WTC11 (cell line): ENCODE results near the gene RITA1. TPM values are rescaled to one million over a fixed set of nuclear protein-coding genes. Genes with fewer than 3 reads are reported as not detected.

Experiments
- ATAC-seq: fragments of 200-7000 bp; cut with Tn5 transposase; 2 replicates; pipeline ENCODE4 v1.10.0; 2021; ENCODE audit warnings: mild to moderate bottlenecking, moderate library complexity
- CTCF ChIA-PET: fragments of 300-600 bp; sonication (Branson Sonifier 250); formaldehyde crosslinking; loops from one replicate; lab custom pipeline; 2021; ENCODE audit warnings: antibody characterized with exemption; lab: Charles Lee
- POLR2A ChIA-PET: fragments of 350-600 bp; sonication (Branson Sonifier 250); formaldehyde crosslinking; loops from one replicate; lab custom pipeline; 2021; ENCODE audit warnings: antibody characterized with exemption; lab: Charles Lee
- DNase-seq: peaks from one replicate; pipeline ENCODE4 v3.0.0; 2021; ENCODE audit warnings: low spot score
- H3K27ac Mint-ChIP-seq: 2 replicates; pipeline ENCODE4 v1.8.0; 2021; ENCODE audit warnings: mixed read lengths
- H3K27me3 Mint-ChIP-seq: 2 replicates; pipeline ENCODE4 v1.8.0; 2021; ENCODE audit warnings: low read depth, mild to moderate bottlenecking, moderate library complexity, mixed read lengths
- H3K36me3 Mint-ChIP-seq: 2 replicates; pipeline ENCODE4 v1.8.0; 2021; ENCODE audit warnings: mixed read lengths
- H3K4me1 Mint-ChIP-seq: 2 replicates; pipeline ENCODE4 v1.8.0; 2022; ENCODE audit warnings: mixed read lengths
- H3K4me3 Mint-ChIP-seq: 2 replicates; pipeline ENCODE4 v1.8.0; 2021; ENCODE audit warnings: mild to moderate bottlenecking, moderate library complexity, mixed read lengths
- H3K9me3 Mint-ChIP-seq: 2 replicates; pipeline ENCODE4 v1.8.0; 2021; ENCODE audit warnings: mixed read lengths
- ESRRA ChIP-seq: sonication (generic); formaldehyde crosslinking; IDR thresholded peaks from 2 replicates; pipeline ENCODE4 v1.8.1; 2022; ENCODE audit warnings: mild to moderate bottlenecking, missing genetic modification reagents, borderline replicate concordance
- GTF2I ChIP-seq: fragments of 250-450 bp; sonication (Bioruptor Pico); conservative IDR thresholded peaks from 2 replicates; pipeline ENCODE4 v1.4.0; 2021; ENCODE audit warnings: mild to moderate bottlenecking
- JUN ChIP-seq: sonication (generic); formaldehyde crosslinking; IDR thresholded peaks from 2 replicates; pipeline ENCODE4 v1.8.0; 2023; ENCODE audit warnings: mild to moderate bottlenecking, missing genetic modification reagents
- KAT7 ChIP-seq: sonication (generic); formaldehyde crosslinking; IDR thresholded peaks from 2 replicates; pipeline ENCODE4 v1.8.1; 2023; ENCODE audit warnings: missing genetic modification reagents, mild to moderate bottlenecking, borderline replicate concordance
- MYBL2 ChIP-seq: sonication (generic); formaldehyde crosslinking; IDR thresholded peaks from 2 replicates; pipeline ENCODE4 v1.8.1; 2023; ENCODE audit warnings: mild to moderate bottlenecking, moderate library complexity, missing genetic modification reagents
- NFATC4 ChIP-seq: fragments of 250-450 bp; sonication (Bioruptor Pico); IDR thresholded peaks from 2 replicates; pipeline ENCODE4 v1.9.0; 2021; ENCODE audit warnings: mild to moderate bottlenecking
- NFE2L1 ChIP-seq: sonication (generic); formaldehyde crosslinking; IDR thresholded peaks from 2 replicates; pipeline ENCODE4 v1.8.1; 2023; ENCODE audit warnings: missing genetic modification reagents
- PRDM15 ChIP-seq: sonication (generic); formaldehyde crosslinking; IDR thresholded peaks from 2 replicates; pipeline ENCODE4 v1.8.0; 2022; ENCODE audit warnings: missing genetic modification reagents
- SMAD3 ChIP-seq: sonication (generic); formaldehyde crosslinking; IDR thresholded peaks from 2 replicates; pipeline ENCODE4 v1.8.0; 2022; ENCODE audit warnings: missing genetic modification reagents, mild to moderate bottlenecking, borderline replicate concordance
- SOX15 ChIP-seq: fragments of 250-450 bp; sonication (Bioruptor Pico); IDR thresholded peaks from 2 replicates; pipeline ENCODE4 v1.9.0; 2021; ENCODE audit warnings: mild to moderate bottlenecking
- SP1 ChIP-seq: sonication (generic); formaldehyde crosslinking; conservative IDR thresholded peaks from 2 replicates; pipeline ENCODE4 v1.8.1; 2022; ENCODE audit warnings: missing genetic modification reagents
- STAT6 ChIP-seq: sonication (generic); formaldehyde crosslinking; conservative IDR thresholded peaks from 2 replicates; pipeline ENCODE4 v1.8.1; 2023; ENCODE audit warnings: mild to moderate bottlenecking, low read depth, missing genetic modification reagents, moderate library complexity
- ZNF121 ChIP-seq: sonication (generic); formaldehyde crosslinking; IDR thresholded peaks from 2 replicates; pipeline ENCODE4 v1.8.0; 2023; ENCODE audit warnings: missing genetic modification reagents
- ZNF138 ChIP-seq: sonication (generic); formaldehyde crosslinking; conservative IDR thresholded peaks from 2 replicates; pipeline ENCODE4 v1.8.1; 2022; ENCODE audit warnings: mild to moderate bottlenecking, moderate library complexity, missing genetic modification reagents
- ZNF317 ChIP-seq: sonication (generic); formaldehyde crosslinking; IDR thresholded peaks from 2 replicates; pipeline ENCODE4 v1.8.1; 2023; ENCODE audit warnings: low read depth, mild to moderate bottlenecking, moderate library complexity, missing genetic modification reagents, borderline replicate concordance
- total RNA-seq: library from RNA; stranded (reverse); gene quantifications from 3 replicates; pipeline ENCODE4 v1.2.3, GENCODE V29; 2021
- TF ChIP-seq, protein P1 (sequence below): fragments of 250-450 bp; sonication (Bioruptor Pico); IDR thresholded peaks from 2 replicates; pipeline ENCODE4 v1.9.0; 2021; ENCODE audit warnings: mild to moderate bottlenecking
- TF ChIP-seq, protein P2 (sequence below): sonication (generic); formaldehyde crosslinking; IDR thresholded peaks from 2 replicates; pipeline ENCODE4 v1.8.0; 2023; ENCODE audit warnings: missing genetic modification reagents
- TF ChIP-seq, protein P3 (sequence below): fragments of 250-450 bp; sonication (Bioruptor Pico); IDR thresholded peaks from 2 replicates; pipeline ENCODE4 v1.9.0; 2021; ENCODE audit warnings: mild to moderate bottlenecking
- TF ChIP-seq, protein P4 (sequence below): sonication (generic); formaldehyde crosslinking; IDR thresholded peaks from 2 replicates; pipeline ENCODE4 v1.8.0; 2022; ENCODE audit warnings: mild to moderate bottlenecking, missing genetic modification reagents

The RITA1 gene
- total RNA-seq, 1 experiment from 2014 or later: 29.3 TPM

GRCh38 chr12:113239811-113240331 is 54.4 kb downstream of the RITA1 start:
- ChIA-PET POLR2A (no interaction called here), CTCF (no interaction called here)
- H3K36me3 Mint-ChIP-seq: peaks cover 29% of the 10 kb centered on the region
- no peak overlapping the region for H3K4me3 Mint-ChIP-seq
- no peaks in the 10 kb centered on the region for H3K27me3 Mint-ChIP-seq
- ATAC-seq (no peak), DNase-seq (no peak)
- H3K27ac Mint-ChIP-seq: peak overlapping the region; percentile 64
- H3K4me1 Mint-ChIP-seq: peaks cover 39% of the 10 kb centered on the region
- TF ChIP-seq SMAD3 (CRISPR knock-in tag): no peak
- TF ChIP-seq JUN: no peak
- no peak for TF ChIP-seq STAT6 (CRISPR knock-in tag)
- TF ChIP-seq, protein P1, sequence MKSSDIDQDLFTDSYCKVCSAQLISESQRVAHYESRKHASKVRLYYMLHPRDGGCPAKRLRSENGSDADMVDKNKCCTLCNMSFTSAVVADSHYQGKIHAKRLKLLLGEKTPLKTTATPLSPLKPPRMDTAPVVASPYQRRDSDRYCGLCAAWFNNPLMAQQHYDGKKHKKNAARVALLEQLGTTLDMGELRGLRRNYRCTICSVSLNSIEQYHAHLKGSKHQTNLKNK: no peak
- no peak for TF ChIP-seq SOX15 (CRISPR knock-in tag)
- no peak for TF ChIP-seq NFATC4 (CRISPR knock-in tag)
- no peak for TF ChIP-seq SP1
- no peak for TF ChIP-seq KAT7 (CRISPR knock-in tag)
- no peak for TF ChIP-seq NFE2L1
- TF ChIP-seq GTF2I (CRISPR knock-in tag): no peak
- no peaks in the 10 kb centered on the region for H3K9me3 Mint-ChIP-seq

DNA sequence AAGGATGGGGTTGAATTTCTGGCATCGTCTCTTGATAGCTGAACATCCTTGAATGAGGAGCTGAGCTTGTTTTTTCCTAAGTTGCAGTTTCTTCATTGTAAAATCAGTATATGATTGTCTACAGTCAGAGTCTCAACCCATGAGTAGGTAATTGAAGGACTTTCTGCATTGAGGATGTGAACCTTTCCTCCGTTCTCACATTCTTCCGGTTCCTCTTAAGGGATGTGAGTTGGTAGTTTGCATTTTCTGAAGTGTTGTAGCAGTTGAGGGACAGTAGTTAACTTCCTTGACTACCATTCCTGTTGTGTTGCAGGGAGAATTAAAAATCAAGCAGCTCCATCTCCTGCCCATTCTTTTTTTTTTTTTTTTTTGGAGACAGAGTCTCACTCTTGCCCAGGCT is 54.9 kb downstream of the RITA1 start:
- H3K27me3 Mint-ChIP-seq: no peaks in the 10 kb centered on the region
- DNase-seq: no peak
- peaks cover 40% of the 10 kb centered on the region for H3K4me1 Mint-ChIP-seq
- ChIA-PET POLR2A (no interaction called here), CTCF (no interaction called here)
- ATAC-seq: no peak
- peak overlapping the region; percentile 64 for H3K27ac Mint-ChIP-seq
- no peaks in the 10 kb centered on the region for H3K9me3 Mint-ChIP-seq
- H3K4me3 Mint-ChIP-seq: no peak overlapping the region
- peaks cover 29% of the 10 kb centered on the region for H3K36me3 Mint-ChIP-seq
- TF ChIP-seq ZNF121 (CRISPR knock-in tag): no peak
- TF ChIP-seq, protein P1: no peak
- TF ChIP-seq ZNF317: no peak
- TF ChIP-seq ESRRA: no peak
- no peak for TF ChIP-seq PRDM15
- TF ChIP-seq, protein P2, sequence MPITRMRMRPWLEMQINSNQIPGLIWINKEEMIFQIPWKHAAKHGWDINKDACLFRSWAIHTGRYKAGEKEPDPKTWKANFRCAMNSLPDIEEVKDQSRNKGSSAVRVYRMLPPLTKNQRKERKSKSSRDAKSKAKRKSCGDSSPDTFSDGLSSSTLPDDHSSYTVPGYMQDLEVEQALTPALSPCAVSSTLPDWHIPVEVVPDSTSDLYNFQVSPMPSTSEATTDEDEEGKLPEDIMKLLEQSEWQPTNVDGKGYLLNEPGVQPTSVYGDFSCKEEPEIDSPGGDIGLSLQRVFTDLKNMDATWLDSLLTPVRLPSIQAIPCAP (CRISPR knock-in tag): no peak
- TF ChIP-seq, protein P3, sequence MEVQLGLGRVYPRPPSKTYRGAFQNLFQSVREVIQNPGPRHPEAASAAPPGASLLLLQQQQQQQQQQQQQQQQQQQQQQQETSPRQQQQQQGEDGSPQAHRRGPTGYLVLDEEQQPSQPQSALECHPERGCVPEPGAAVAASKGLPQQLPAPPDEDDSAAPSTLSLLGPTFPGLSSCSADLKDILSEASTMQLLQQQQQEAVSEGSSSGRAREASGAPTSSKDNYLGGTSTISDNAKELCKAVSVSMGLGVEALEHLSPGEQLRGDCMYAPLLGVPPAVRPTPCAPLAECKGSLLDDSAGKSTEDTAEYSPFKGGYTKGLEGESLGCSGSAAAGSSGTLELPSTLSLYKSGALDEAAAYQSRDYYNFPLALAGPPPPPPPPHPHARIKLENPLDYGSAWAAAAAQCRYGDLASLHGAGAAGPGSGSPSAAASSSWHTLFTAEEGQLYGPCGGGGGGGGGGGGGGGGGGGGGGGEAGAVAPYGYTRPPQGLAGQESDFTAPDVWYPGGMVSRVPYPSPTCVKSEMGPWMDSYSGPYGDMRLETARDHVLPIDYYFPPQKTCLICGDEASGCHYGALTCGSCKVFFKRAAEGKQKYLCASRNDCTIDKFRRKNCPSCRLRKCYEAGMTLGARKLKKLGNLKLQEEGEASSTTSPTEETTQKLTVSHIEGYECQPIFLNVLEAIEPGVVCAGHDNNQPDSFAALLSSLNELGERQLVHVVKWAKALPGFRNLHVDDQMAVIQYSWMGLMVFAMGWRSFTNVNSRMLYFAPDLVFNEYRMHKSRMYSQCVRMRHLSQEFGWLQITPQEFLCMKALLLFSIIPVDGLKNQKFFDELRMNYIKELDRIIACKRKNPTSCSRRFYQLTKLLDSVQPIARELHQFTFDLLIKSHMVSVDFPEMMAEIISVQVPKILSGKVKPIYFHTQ (CRISPR knock-in tag): no peak
- TF ChIP-seq, protein P4, sequence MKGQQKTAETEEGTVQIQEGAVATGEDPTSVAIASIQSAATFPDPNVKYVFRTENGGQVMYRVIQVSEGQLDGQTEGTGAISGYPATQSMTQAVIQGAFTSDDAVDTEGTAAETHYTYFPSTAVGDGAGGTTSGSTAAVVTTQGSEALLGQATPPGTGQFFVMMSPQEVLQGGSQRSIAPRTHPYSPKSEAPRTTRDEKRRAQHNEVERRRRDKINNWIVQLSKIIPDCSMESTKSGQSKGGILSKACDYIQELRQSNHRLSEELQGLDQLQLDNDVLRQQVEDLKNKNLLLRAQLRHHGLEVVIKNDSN: no peak
- no peak for TF ChIP-seq ZNF138
- no peak for TF ChIP-seq MYBL2
- TF ChIP-seq STAT6 (CRISPR knock-in tag): no peak
